ENCODE measurements around the gene SEC63. TPM values are rescaled to one million over a fixed set of nuclear protein-coding genes. Genes with fewer than 3 reads are reported as not detected.
"Not testable (repeated sequence)": the region's sequence is repeated elsewhere in the genome, so short reads cannot be mapped to it uniquely, and the experiment has no call there.

SEC63 gene
- total RNA-seq, 4 donors from 2014 or later: 24.6 to 50.3 (median 28.5) TPM

DNA sequence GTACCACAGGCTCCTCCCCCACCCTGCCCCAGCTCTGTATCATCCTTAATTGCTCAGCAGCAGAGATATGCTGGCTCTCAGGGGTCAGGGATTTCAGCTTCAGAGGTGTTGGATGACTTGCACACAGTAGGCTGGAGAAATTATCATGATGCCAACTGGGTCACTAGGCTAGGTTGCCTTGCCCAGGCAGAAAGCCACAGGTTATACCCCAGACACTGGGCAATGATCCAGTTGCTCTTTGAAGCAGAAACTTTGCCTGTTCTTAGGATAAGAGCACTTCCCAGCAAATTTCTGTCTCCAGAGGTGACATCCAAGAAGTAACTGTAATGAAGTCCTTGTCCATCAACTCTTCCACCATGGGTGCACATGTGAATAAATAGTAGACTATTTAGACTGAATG lies 95.6 kb downstream of the SEC63 start:
- no peak for DNase-seq
- Histone ChIP-seq H3K27ac (no peak overlapping the region), H3K4me1 (no peaks in the 10 kb centered on the region), H3K9me3 (no peaks in the 10 kb centered on the region), H3K27me3 (no peaks in the 10 kb centered on the region), H3K4me3 (no peak overlapping the region), H3K36me3 (no peaks in the 10 kb centered on the region)
- TF ChIP-seq POLR2A (IDR thresholded peaks at IDR 0.05) (no peak), EP300 (IDR thresholded peaks at IDR 0.05; ENCODE audit: low read depth) (no peak), POLR2AphosphoS5 (IDR thresholded peaks at IDR 0.05) (no peak)
- TF ChIP-seq, protein P1, sequence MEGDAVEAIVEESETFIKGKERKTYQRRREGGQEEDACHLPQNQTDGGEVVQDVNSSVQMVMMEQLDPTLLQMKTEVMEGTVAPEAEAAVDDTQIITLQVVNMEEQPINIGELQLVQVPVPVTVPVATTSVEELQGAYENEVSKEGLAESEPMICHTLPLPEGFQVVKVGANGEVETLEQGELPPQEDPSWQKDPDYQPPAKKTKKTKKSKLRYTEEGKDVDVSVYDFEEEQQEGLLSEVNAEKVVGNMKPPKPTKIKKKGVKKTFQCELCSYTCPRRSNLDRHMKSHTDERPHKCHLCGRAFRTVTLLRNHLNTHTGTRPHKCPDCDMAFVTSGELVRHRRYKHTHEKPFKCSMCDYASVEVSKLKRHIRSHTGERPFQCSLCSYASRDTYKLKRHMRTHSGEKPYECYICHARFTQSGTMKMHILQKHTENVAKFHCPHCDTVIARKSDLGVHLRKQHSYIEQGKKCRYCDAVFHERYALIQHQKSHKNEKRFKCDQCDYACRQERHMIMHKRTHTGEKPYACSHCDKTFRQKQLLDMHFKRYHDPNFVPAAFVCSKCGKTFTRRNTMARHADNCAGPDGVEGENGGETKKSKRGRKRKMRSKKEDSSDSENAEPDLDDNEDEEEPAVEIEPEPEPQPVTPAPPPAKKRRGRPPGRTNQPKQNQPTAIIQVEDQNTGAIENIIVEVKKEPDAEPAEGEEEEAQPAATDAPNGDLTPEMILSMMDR (IDR thresholded peaks at IDR 0.05): no peak
- intact Hi-C loops (cut with DNase I; ENCODE audit: low total_unique reads) (no loop called here), in situ Hi-C loops (cut with MboI; ENCODE audit: low pct_ligation_motif_present in 1 of 4, low pct_unique_long_range_greater_than_20kb in 1 of 4, low sequenced_read_pairs in 3 of 4) (no loop called here)

GRCh38 chr6:107860963-107861362 lies 97.0 kb downstream of the SEC63 start:
- H3K27me3 ChIP-seq; DNase-seq; intact Hi-C loops (cut with DNase I; ENCODE audit: low total_unique reads); H3K36me3 ChIP-seq; H3K9me3 ChIP-seq; H3K27ac ChIP-seq; in situ Hi-C loops (cut with MboI; ENCODE audit: low pct_ligation_motif_present in 1 of 4, low pct_unique_long_range_greater_than_20kb in 1 of 4, low sequenced_read_pairs in 3 of 4); H3K4me3 ChIP-seq; H3K4me1 ChIP-seq: not testable (repeated sequence)
- WGBS, 2 donors (ENCODE audit: low coverage in 1 of 2): 81 to 91% methylated on average over 4 of the region's 4 CpGs

- 60 to 100% methylated on average over 3 to 18 of the region's 18 CpGs for WGBS, 2 donors (ENCODE audit: low coverage in 1 of 2)
- in situ Hi-C loops (cut with MboI; ENCODE audit: low pct_ligation_motif_present in 1 of 4, low pct_unique_long_range_greater_than_20kb in 1 of 4, low sequenced_read_pairs in 3 of 4); DNase-seq; H3K4me1 ChIP-seq; intact Hi-C loops (cut with DNase I; ENCODE audit: low total_unique reads); H3K27me3 ChIP-seq; H3K36me3 ChIP-seq; H3K27ac ChIP-seq; H3K9me3 ChIP-seq; H3K4me3 ChIP-seq: not testable (repeated sequence)
Measured at GRCh38 chr6:107860144-107860543, 97.9 kb downstream of the SEC63 start.

- WGBS, 2 donors (ENCODE audit: low coverage in 1 of 2): 76 to 87% methylated on average over 3 of the region's 3 CpGs
- H3K9me3 ChIP-seq: no peaks in the 10 kb centered on the region
- H3K27ac ChIP-seq: no peak overlapping the region
- H3K27me3 ChIP-seq: no peaks in the 10 kb centered on the region
- in situ Hi-C loops (cut with MboI; ENCODE audit: low pct_ligation_motif_present in 1 of 4, low pct_unique_long_range_greater_than_20kb in 1 of 4, low sequenced_read_pairs in 3 of 4): no loop called here
- H3K4me3 ChIP-seq: no peak overlapping the region
- no peak for TF ChIP-seq EP300 (IDR thresholded peaks at IDR 0.05; ENCODE audit: low read depth)
- TF ChIP-seq, protein P1 (IDR thresholded peaks at IDR 0.05): no peak
- TF ChIP-seq POLR2A (IDR thresholded peaks at IDR 0.05): no peak
- no peak for TF ChIP-seq POLR2AphosphoS5 (IDR thresholded peaks at IDR 0.05)
- intact Hi-C loops (cut with DNase I; ENCODE audit: low total_unique reads): no loop called here
- H3K4me1 ChIP-seq: peaks cover 0 to 5% (median 0%) of the 10 kb centered on the region in 4 donors
- no peaks in the 10 kb centered on the region for H3K36me3 ChIP-seq
- no peak for DNase-seq
Measured at GRCh38 chr6:107853230-107853629, 104.8 kb downstream of the SEC63 start.

DNA sequence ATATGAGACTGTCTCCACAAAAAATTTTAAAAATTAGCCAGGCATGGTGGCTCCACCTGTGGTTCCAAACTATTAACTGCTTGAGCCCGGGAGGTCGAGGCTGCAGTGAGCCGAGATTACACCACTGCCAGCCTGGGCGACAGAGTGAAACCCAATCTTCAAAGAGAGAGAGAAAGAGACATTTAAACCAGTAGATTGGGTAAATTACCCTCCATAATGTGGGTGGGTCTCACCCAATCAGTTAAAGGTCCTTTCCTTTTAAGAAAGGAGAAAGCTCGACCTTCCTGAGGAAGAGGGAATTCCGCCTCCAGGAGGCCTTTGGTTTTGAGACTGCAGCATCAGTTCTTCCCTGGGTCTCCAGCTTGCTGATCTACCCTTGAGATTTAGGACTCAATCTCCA lies 108.7 kb downstream of the SEC63 start:
- H3K27me3 ChIP-seq: peaks cover 15% of the 10 kb centered on the region
- H3K4me3 ChIP-seq: no peak overlapping the region
- no peaks in the 10 kb centered on the region for H3K36me3 ChIP-seq
- H3K4me1 ChIP-seq: peaks cover 0 to 10% (median 3%) of the 10 kb centered on the region in 4 donors
- no peak for DNase-seq
- WGBS, 2 donors (ENCODE audit: low coverage in 1 of 2): 79 to 88% methylated on average over 4 to 6 of the region's 6 CpGs
- H3K9me3 ChIP-seq: no peaks in the 10 kb centered on the region
- in situ Hi-C loops (cut with MboI; ENCODE audit: low pct_ligation_motif_present in 1 of 4, low pct_unique_long_range_greater_than_20kb in 1 of 4, low sequenced_read_pairs in 3 of 4): loop anchor here (5.0 to 25.0 kb wide), 4 partner anchors 162 to 177 kb away; no protein-coding TSS in a partner anchor
- intact Hi-C loops (cut with DNase I; ENCODE audit: low total_unique reads): loop anchor here (10.0 kb wide), 1 partner anchor 175 kb away; no protein-coding TSS in a partner anchor
- no peak overlapping the region for H3K27ac ChIP-seq
- TF ChIP-seq EP300 (IDR thresholded peaks at IDR 0.05; ENCODE audit: low read depth) (no peak), POLR2AphosphoS5 (IDR thresholded peaks at IDR 0.05) (no peak), POLR2A (IDR thresholded peaks at IDR 0.05) (no peak)
- TF ChIP-seq, protein P1 (IDR thresholded peaks at IDR 0.05): no peak
